DND-41 (cell line): Measurements from ENCODE around the gene DST.

Experiments used
- ATAC-seq: fragments of 200-7000 bp; cut with Tn5 transposase; 3 replicates; pipeline ENCODE4 v1.9.1; 2021; ENCODE audit warnings: low read depth; ENCODE audit not compliant: insufficient read depth
- DNase-seq: peaks from one replicate; pipeline ENCODE4 v3.0.0-alpha.2; 2020
- H2AFZ ChIP-seq: 2 replicates; pipeline ENCODE4 v1.6.0; 2012; ENCODE audit warnings: low read depth, low read length
- H3K27ac ChIP-seq: 2 replicates; pipeline ENCODE4 v1.5.1; 2012; ENCODE audit warnings: low read length, inconsistent platforms
- H3K27me3 ChIP-seq: fragments of 200-600 bp; sonication (generic); 2 replicates; pipeline ENCODE4 v1.6.0; 2012; ENCODE audit warnings: low read length, mild to moderate bottlenecking, inconsistent platforms; ENCODE audit not compliant: insufficient read depth, poor library complexity
- H3K36me3 ChIP-seq: 2 replicates; pipeline ENCODE4 v1.5.1; 2012; ENCODE audit warnings: low read length, inconsistent platforms; ENCODE audit not compliant: insufficient read depth
- H3K4me1 ChIP-seq: 2 replicates; pipeline ENCODE4 v1.5.1; 2012; ENCODE audit warnings: mild to moderate bottlenecking, low read length; ENCODE audit not compliant: insufficient read depth
- H3K4me2 ChIP-seq: 2 replicates; pipeline ENCODE4 v1.6.0; 2012; ENCODE audit warnings: mild to moderate bottlenecking, moderate library complexity, low read length, inconsistent platforms; ENCODE audit not compliant: insufficient read depth
- H3K4me3 ChIP-seq, 2 experiments: fragments of 200-600 bp in 1 of 2; shearing (Covaris generic) in 1 of 2; 2 replicates each; pipeline ENCODE4 v1.5.1; 2012 to 2016; ENCODE audit warnings: inconsistent platforms in 2 of 2, low read length in 2 of 2, mild to moderate bottlenecking in 2 of 2, low read depth in 1 of 2, moderate library complexity in 1 of 2
- H3K79me2 ChIP-seq: 2 replicates; pipeline ENCODE4 v1.6.0; 2012; ENCODE audit warnings: low read length, inconsistent platforms; ENCODE audit not compliant: insufficient read depth
- H3K9ac ChIP-seq: 2 replicates; pipeline ENCODE4 v1.6.0; 2012; ENCODE audit warnings: low read depth, mild to moderate bottlenecking, inconsistent platforms, low read length, moderate library complexity
- H3K9me3 ChIP-seq: 2 replicates; pipeline ENCODE4 v1.5.1; 2012; ENCODE audit warnings: low read length, moderate library complexity, mild to moderate bottlenecking, inconsistent platforms; ENCODE audit not compliant: insufficient read depth, severe bottlenecking
- H4K20me1 ChIP-seq: 2 replicates; pipeline ENCODE4 v1.6.0; 2012; ENCODE audit warnings: low read length; ENCODE audit not compliant: insufficient read depth
- CTCF ChIP-seq: IDR thresholded peaks from 2 replicates; pipeline ENCODE4 v1.5.1; 2012; ENCODE audit warnings: borderline replicate concordance, low read length, moderate library complexity, mild to moderate bottlenecking; ENCODE audit not compliant: poor library complexity, severe bottlenecking; ENCODE audit errors: extremely low read depth
- EZH2 ChIP-seq: IDR thresholded peaks from 3 replicates; pipeline ENCODE4 v1.6.1; 2012; ENCODE audit warnings: borderline replicate concordance, low read depth, mild to moderate bottlenecking, moderate library complexity, low read length, inconsistent platforms; ENCODE audit not compliant: severe bottlenecking

Gene DST

GRCh38 chr6:56515081-56515905 lies 127.4 kb downstream of the DST start:
- H3K36me3 ChIP-seq: no peaks in the 10 kb centered on the region
- DNase-seq (no peak), ATAC-seq (no peak)

DNA sequence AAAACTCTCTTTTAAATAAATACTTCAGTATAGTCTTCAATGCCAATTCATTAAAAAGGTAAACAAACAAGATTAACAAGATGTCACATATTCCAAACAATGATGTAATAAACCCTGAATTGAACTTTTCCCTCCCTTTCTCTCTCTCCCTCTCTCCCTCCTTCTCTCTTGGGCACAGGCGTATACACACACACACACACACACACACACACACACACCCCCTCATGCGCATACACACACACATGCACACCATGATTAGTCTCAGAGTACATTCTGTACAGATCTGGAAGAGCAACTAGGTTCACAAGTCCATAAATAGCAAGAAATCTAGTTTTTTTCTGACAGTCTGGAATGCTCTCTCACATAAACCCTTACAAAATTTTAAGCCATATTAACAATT lies 128.3 kb downstream of the DST start:
- Histone ChIP-seq H2AFZ (no peak overlapping the region), H3K27ac (no peak overlapping the region), H3K9me3 (no peaks in the 10 kb centered on the region), H3K4me2 (no peak overlapping the region), H3K4me1 (no peaks in the 10 kb centered on the region), H3K36me3 (no peaks in the 10 kb centered on the region), H3K27me3 (no peaks in the 10 kb centered on the region), H3K79me2 (no peaks in the 10 kb centered on the region), H4K20me1 (no peaks in the 10 kb centered on the region), H3K9ac (no peak overlapping the region), H3K4me3 (no peak overlapping the region)
- DNase-seq (no peak), ATAC-seq (no peak)
- no peak for TF ChIP-seq CTCF

More at GRCh38 chr6:56515081-56515905, 127.4 kb downstream of the DST start:
- H3K4me3 ChIP-seq: no peak overlapping the region
- H3K9ac ChIP-seq: no peak overlapping the region
- no peak overlapping the region for H3K4me2 ChIP-seq
- no peaks in the 10 kb centered on the region for H3K79me2 ChIP-seq
- no peak for TF ChIP-seq EZH2
- TF ChIP-seq CTCF: no peak
- H3K27me3 ChIP-seq: no peaks in the 10 kb centered on the region
- H2AFZ ChIP-seq: no peak overlapping the region
- H3K9me3 ChIP-seq: no peaks in the 10 kb centered on the region
- no peaks in the 10 kb centered on the region for H4K20me1 ChIP-seq
- no peaks in the 10 kb centered on the region for H3K4me1 ChIP-seq
- no peak overlapping the region for H3K27ac ChIP-seq

GRCh38 chr6:56513631-56514030 lies 129.1 kb downstream of the DST start:
- no peak overlapping the region for H3K4me2 ChIP-seq
- no peak overlapping the region for H3K4me3 ChIP-seq
- DNase-seq (no peak), ATAC-seq (no peak)
- no peaks in the 10 kb centered on the region for H3K79me2 ChIP-seq
- H3K27me3 ChIP-seq: no peaks in the 10 kb centered on the region
- TF ChIP-seq CTCF: no peak
- no peak overlapping the region for H2AFZ ChIP-seq
- H4K20me1 ChIP-seq: no peaks in the 10 kb centered on the region
- H3K9ac ChIP-seq: no peak overlapping the region
- no peaks in the 10 kb centered on the region for H3K9me3 ChIP-seq
- H3K27ac ChIP-seq: no peak overlapping the region
- H3K36me3 ChIP-seq: no peaks in the 10 kb centered on the region
- H3K4me1 ChIP-seq: no peaks in the 10 kb centered on the region
